GM18507 (cell line): ENCODE data around the gene MBD4.

Source experiments
- DNase-seq: peaks from one replicate; pipeline ENCODE4 v3.0.0; 2011; ENCODE audit warnings: low read depth; ENCODE audit not compliant: insufficient read length; ENCODE audit errors: extremely low spot score
- FAIRE-seq: peaks from 2 replicates; lab custom pipeline; 2011; peaks lifted over from hg19 to GRCh38; lab: Jason Lieb, UNC

MBD4 gene

GRCh38 chr3:129435367-129435766, 4.4 kb downstream of the MBD4 start:
- FAIRE-seq (no peak), DNase-seq (no peak)

- peak; percentile 15 for FAIRE-seq
- no peak for DNase-seq
Measured at GRCh38 chr3:129434140-129434539, 5.6 kb downstream of the MBD4 start.

GRCh38 chr3:129433565-129433964, 6.2 kb downstream of the MBD4 start:
- DNase-seq (no peak), FAIRE-seq (peak; percentile 42)

GRCh38 chr3:129432671-129433070, 7.1 kb downstream of the MBD4 start:
- FAIRE-seq (no peak), DNase-seq (no peak)

- DNase-seq = no peak
- no peak for FAIRE-seq
Measured at GRCh38 chr3:129432036-129432435, 7.7 kb downstream of the MBD4 start.

- no peak for DNase-seq
- FAIRE-seq = no peak
Measured at GRCh38 chr3:129429602-129430001, 10.1 kb downstream of the MBD4 start.

- FAIRE-seq (no peak), DNase-seq (no peak)
Measured at GRCh38 chr3:129429080-129429451, 10.7 kb downstream of the MBD4 start.

- FAIRE-seq (peak; percentile 87), DNase-seq (peak; percentile 72)
Measured at GRCh38 chr3:129428376-129429079, 11.2 kb downstream of the MBD4 start, which contains the start of gene EFCAB12. Gene EFCAB12, minus strand, starts transcription at chr3:129428636. Its CDS starts 148 bp downstream, at chr3:129428488.

GRCh38 chr3:129428007-129428375, 11.8 kb downstream of the MBD4 start:
- no peak for DNase-seq
- no peak for FAIRE-seq

GRCh38 chr3:129425619-129426018, 14.1 kb downstream of the MBD4 start:
- FAIRE-seq (no peak), DNase-seq (no peak)

GRCh38 chr3:129425213-129425612, 14.5 kb downstream of the MBD4 start:
- no peak for DNase-seq
- no peak for FAIRE-seq

GRCh38 chr3:129424185-129424841, 15.4 kb downstream of the MBD4 start:
- FAIRE-seq (peak; percentile 76), DNase-seq (no peak)

- FAIRE-seq (no peak), DNase-seq (no peak)
Measured at GRCh38 chr3:129422897-129423296, 16.9 kb downstream of the MBD4 start.

GRCh38 chr3:129421988-129422745, 17.6 kb downstream of the MBD4 start:
- FAIRE-seq (no peak), DNase-seq (no peak)

- DNase-seq (no peak), FAIRE-seq (no peak)
Measured at GRCh38 chr3:129421236-129421883, 18.4 kb downstream of the MBD4 start.

- no peak for DNase-seq
- FAIRE-seq = no peak
Measured at GRCh38 chr3:129419476-129419875, 20.3 kb downstream of the MBD4 start.

GRCh38 chr3:129418041-129418973, 21.4 kb downstream of the MBD4 start:
- DNase-seq (no peak), FAIRE-seq (no peak)

- FAIRE-seq (no peak), DNase-seq (no peak)
Measured at GRCh38 chr3:129417326-129417725, 22.4 kb downstream of the MBD4 start.

- FAIRE-seq (no peak), DNase-seq (no peak)
Measured at GRCh38 chr3:129416415-129416814, 23.3 kb downstream of the MBD4 start.
